Neutrophil (primary cell): ENCODE results near the gene ESAM.

Experiments
- H3K27ac ChIP-seq: fragments of 200-600 bp; sonication (generic); 2 replicates; pipeline ENCODE4 v1.5.1; 2016; ENCODE audit warnings: mild to moderate bottlenecking, moderate library complexity
- H3K27me3 ChIP-seq: fragments of 200-600 bp; sonication (generic); 2 replicates; pipeline ENCODE4 v1.6.0; 2016; ENCODE audit warnings: mild to moderate bottlenecking
- H3K36me3 ChIP-seq: fragments of 200-600 bp; sonication (generic); 2 replicates; pipeline ENCODE4 v1.5.1; 2017
- H3K4me1 ChIP-seq, 2 experiments: fragments of 200-600 bp in 1 of 2; sonication (generic) in 1 of 2; 1 replicate in 1 of 2; 2 replicates in 1 of 2; pipeline versions ENCODE4 v1.5.1 to v1.6.1; 2013 to 2016; ENCODE audit warnings: low read depth in 1 of 2, low read length in 1 of 2, mild to moderate bottlenecking in 1 of 2, moderate library complexity in 1 of 2; ENCODE audit not compliant: control insufficient read depth in 1 of 2, insufficient read depth in 1 of 2
- H3K4me3 ChIP-seq, 2 experiments: fragments of 200-600 bp in 1 of 2; sonication (generic) in 1 of 2; 1 replicate in 1 of 2; 2 replicates in 1 of 2; pipeline ENCODE4 v1.5.1; 2013 to 2016; ENCODE audit warnings: low read depth in 1 of 2, low read length in 1 of 2, mild to moderate bottlenecking in 1 of 2, moderate library complexity in 1 of 2
- H3K9me3 ChIP-seq: fragments of 200-600 bp; sonication (generic); 2 replicates; pipeline ENCODE4 v1.5.1; 2016
- TF ChIP-seq, protein P1 (sequence below): fragments of 200-600 bp; sonication (generic); IDR thresholded peaks from 2 replicates; pipeline ENCODE4 v1.5.1; 2016; ENCODE audit warnings: antibody characterized with exemption

Gene ESAM

DNA sequence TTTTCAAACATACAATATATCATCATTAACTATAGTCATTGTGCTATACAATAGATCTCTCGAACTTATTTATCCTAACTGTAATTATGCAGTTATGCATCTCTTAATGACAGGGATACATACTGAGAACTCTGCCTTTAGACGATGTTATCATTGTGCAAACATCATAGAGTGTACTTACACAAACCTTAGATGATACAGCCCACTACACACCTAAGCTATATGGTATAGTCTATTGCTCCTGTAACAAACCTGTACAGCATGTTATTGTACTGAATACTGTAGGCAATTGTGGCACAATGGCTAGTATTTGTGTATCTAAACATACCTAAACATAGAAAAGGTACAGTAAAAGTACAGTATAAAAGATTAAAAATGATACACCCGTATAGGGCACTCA lies 49.7 kb downstream of the ESAM start:
- TF ChIP-seq, protein P1, sequence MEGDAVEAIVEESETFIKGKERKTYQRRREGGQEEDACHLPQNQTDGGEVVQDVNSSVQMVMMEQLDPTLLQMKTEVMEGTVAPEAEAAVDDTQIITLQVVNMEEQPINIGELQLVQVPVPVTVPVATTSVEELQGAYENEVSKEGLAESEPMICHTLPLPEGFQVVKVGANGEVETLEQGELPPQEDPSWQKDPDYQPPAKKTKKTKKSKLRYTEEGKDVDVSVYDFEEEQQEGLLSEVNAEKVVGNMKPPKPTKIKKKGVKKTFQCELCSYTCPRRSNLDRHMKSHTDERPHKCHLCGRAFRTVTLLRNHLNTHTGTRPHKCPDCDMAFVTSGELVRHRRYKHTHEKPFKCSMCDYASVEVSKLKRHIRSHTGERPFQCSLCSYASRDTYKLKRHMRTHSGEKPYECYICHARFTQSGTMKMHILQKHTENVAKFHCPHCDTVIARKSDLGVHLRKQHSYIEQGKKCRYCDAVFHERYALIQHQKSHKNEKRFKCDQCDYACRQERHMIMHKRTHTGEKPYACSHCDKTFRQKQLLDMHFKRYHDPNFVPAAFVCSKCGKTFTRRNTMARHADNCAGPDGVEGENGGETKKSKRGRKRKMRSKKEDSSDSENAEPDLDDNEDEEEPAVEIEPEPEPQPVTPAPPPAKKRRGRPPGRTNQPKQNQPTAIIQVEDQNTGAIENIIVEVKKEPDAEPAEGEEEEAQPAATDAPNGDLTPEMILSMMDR: no peak
- Histone ChIP-seq H3K9me3 (no peaks in the 10 kb centered on the region), H3K4me3 (no peak overlapping the region), H3K4me1 (no peaks in the 10 kb centered on the region), H3K36me3 (no peaks in the 10 kb centered on the region), H3K27me3 (peaks cover 24% of the 10 kb centered on the region), H3K27ac (no peak overlapping the region)

DNA sequence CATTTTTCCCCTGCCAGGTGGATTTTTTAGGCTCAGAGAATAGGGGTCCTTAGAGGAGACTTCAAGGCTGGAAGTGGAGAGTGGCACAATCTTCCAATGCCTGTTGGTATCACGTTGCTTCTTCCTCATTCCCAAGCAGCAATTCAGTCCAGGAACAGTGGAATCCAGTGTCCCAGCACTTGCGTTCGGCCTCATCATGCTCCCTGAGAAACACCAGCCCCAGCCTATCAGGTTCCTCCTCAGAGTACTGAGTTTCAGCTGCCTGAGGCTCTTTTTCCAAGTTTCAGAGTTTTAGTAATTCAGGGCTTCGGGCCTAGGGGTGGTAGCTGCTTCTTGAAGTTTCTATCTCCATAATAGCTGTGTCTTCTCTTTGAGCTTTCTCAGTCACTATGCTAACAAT lies 54.3 kb downstream of the ESAM start:
- TF ChIP-seq, protein P1: no peak
- H3K9me3 ChIP-seq: no peaks in the 10 kb centered on the region
- H3K27ac ChIP-seq: no peak overlapping the region
- no peaks in the 10 kb centered on the region for H3K36me3 ChIP-seq
- H3K27me3 ChIP-seq: no peaks in the 10 kb centered on the region
- H3K4me1 ChIP-seq: no peaks in the 10 kb centered on the region
- H3K4me3 ChIP-seq: no peak overlapping the region
